Type B pancreatic cell (in vitro differentiated cells): ENCODE results near the gene AMIGO3. TPM values are rescaled to one million over a fixed set of nuclear protein-coding genes. Genes with fewer than 3 reads are reported as not detected.

Experiments used
- DNase-seq: peaks from one replicate; pipeline ENCODE4 v3.0.0; 2021; ENCODE audit warnings: mixed read lengths; ENCODE audit not compliant: unreplicated experiment; ENCODE audit errors: extremely low spot score
- H3K27ac Mint-ChIP-seq: 2 replicates; pipeline ENCODE4 v1.8.0; 2021; ENCODE audit warnings: mild to moderate bottlenecking, mixed read lengths
- H3K27me3 Mint-ChIP-seq: 2 replicates; pipeline ENCODE4 v1.8.0; 2021; ENCODE audit warnings: mixed read lengths
- H3K36me3 Mint-ChIP-seq: 2 replicates; pipeline ENCODE4 v1.8.0; 2021; ENCODE audit warnings: mixed read lengths
- H3K4me1 Mint-ChIP-seq: one replicate; pipeline ENCODE4 v1.8.0; 2021; ENCODE audit warnings: mixed read lengths; ENCODE audit not compliant: unreplicated experiment
- H3K4me3 Mint-ChIP-seq: 2 replicates; pipeline ENCODE4 v1.8.0; 2021; ENCODE audit warnings: mild to moderate bottlenecking, mixed read lengths
- H3K9me3 Mint-ChIP-seq: 2 replicates; pipeline ENCODE4 v1.8.0; 2021; ENCODE audit warnings: mixed read lengths
- CTCF ChIP-seq: fragments of 200-600 bp; sonication (generic); conservative IDR thresholded peaks from 2 replicates; pipeline ENCODE4 v1.5.0; 2021; ENCODE audit warnings: antibody characterized with exemption, mild to moderate bottlenecking
- total RNA-seq: library from RNA; stranded (reverse); gene quantifications from 2 replicates; pipeline ENCODE4 v1.2.1, GENCODE V29; 2021; ENCODE audit warnings: low replicate concordance

AMIGO3 gene
- total RNA-seq, 1 donor from 2014 or later, result 0.36 TPM

- H3K27ac Mint-ChIP-seq, result no peak overlapping the region
- peak; percentile 68 for DNase-seq
- no peaks in the 10 kb centered on the region for H3K9me3 Mint-ChIP-seq
- H3K4me1 Mint-ChIP-seq, result peaks cover 8% of the 10 kb centered on the region
- H3K4me3 Mint-ChIP-seq, result no peak overlapping the region
- no peaks in the 10 kb centered on the region for H3K27me3 Mint-ChIP-seq
- no peaks in the 10 kb centered on the region for H3K36me3 Mint-ChIP-seq
- no peak for TF ChIP-seq CTCF
Observed at GRCh38 chr3:49716169-49716568, 3.3 kb downstream of the AMIGO3 start.

GRCh38 chr3:49715611-49716121 lies 3.8 kb downstream of the AMIGO3 start:
- DNase-seq, result no peak
- Mint-ChIP-seq H3K27me3 (no peaks in the 10 kb centered on the region), H3K4me1 (peaks cover 8% of the 10 kb centered on the region), H3K9me3 (no peaks in the 10 kb centered on the region), H3K27ac (no peak overlapping the region), H3K4me3 (no peak overlapping the region), H3K36me3 (no peaks in the 10 kb centered on the region)
- no peak for TF ChIP-seq CTCF

- Mint-ChIP-seq H3K4me3 (no peak overlapping the region), H3K4me1 (peaks cover 8% of the 10 kb centered on the region), H3K27me3 (no peaks in the 10 kb centered on the region), H3K36me3 (no peaks in the 10 kb centered on the region), H3K27ac (no peak overlapping the region), H3K9me3 (no peaks in the 10 kb centered on the region)
- DNase-seq, result no peak
- no peak for TF ChIP-seq CTCF
Observed at GRCh38 chr3:49714728-49715550, 4.5 kb downstream of the AMIGO3 start.

GRCh38 chr3:49713336-49714105 lies 6.0 kb downstream of the AMIGO3 start:
- no peaks in the 10 kb centered on the region for H3K27me3 Mint-ChIP-seq
- TF ChIP-seq CTCF, result no peak

GRCh38 chr3:49712631-49713317 lies 6.7 kb downstream of the AMIGO3 start:
- H3K36me3 Mint-ChIP-seq, result no peaks in the 10 kb centered on the region
- no peaks in the 10 kb centered on the region for H3K9me3 Mint-ChIP-seq
- no peak overlapping the region for H3K27ac Mint-ChIP-seq
- no peak overlapping the region for H3K4me3 Mint-ChIP-seq
- no peaks in the 10 kb centered on the region for H3K4me1 Mint-ChIP-seq
- DNase-seq, result no peak
- no peak for TF ChIP-seq CTCF
- no peaks in the 10 kb centered on the region for H3K27me3 Mint-ChIP-seq

More at GRCh38 chr3:49713336-49714105, 6.0 kb downstream of the AMIGO3 start:
- DNase-seq, result no peak
- no peaks in the 10 kb centered on the region for H3K9me3 Mint-ChIP-seq
- H3K4me3 Mint-ChIP-seq, result no peak overlapping the region
- no peak overlapping the region for H3K27ac Mint-ChIP-seq
- peaks cover under 1% of the 10 kb centered on the region for H3K4me1 Mint-ChIP-seq
- H3K36me3 Mint-ChIP-seq, result no peaks in the 10 kb centered on the region
